Measurements from ENCODE around the gene WDR33.

The WDR33 gene

DNA sequence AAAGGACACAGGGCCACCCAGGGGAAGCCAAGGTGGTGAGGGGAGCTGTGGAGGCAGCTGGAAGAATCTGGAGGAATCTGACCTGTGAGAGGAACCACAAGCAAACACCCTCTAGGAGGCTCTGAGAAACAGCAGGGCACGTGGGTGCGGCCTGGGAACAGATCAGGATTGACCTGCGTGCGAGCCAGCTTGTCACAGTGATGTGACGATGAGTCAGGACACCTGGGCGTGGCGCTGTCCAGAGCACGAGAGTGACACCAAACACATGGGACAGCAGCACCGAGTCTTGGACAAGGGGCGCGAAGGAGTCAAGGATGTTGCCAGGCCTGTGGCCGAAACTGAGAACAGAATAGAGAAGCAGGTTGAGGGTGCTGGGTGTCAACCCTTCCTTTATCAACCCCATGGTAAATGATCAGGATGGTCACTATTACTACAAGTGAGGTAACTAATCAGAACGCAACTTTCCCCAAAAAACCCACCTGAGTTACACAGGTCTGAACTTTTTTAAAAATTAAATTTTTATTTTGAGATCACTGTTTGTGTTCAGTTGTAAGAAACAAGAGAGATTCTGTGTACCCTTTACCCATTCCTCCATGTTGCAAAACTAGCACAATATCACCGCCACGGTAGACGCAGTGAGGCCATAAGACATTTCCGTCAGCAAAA lies 110.3 kb downstream of the WDR33 start:
- in situ Hi-C loops (cut with MboI; ENCODE audit: low sequenced_read_pairs) = no loop called here

GRCh38 chr2:127698553-127699355 lies 112.2 kb downstream of the WDR33 start:
- in situ Hi-C loops (cut with MboI; ENCODE audit: low sequenced_read_pairs) = no loop called here

DNA sequence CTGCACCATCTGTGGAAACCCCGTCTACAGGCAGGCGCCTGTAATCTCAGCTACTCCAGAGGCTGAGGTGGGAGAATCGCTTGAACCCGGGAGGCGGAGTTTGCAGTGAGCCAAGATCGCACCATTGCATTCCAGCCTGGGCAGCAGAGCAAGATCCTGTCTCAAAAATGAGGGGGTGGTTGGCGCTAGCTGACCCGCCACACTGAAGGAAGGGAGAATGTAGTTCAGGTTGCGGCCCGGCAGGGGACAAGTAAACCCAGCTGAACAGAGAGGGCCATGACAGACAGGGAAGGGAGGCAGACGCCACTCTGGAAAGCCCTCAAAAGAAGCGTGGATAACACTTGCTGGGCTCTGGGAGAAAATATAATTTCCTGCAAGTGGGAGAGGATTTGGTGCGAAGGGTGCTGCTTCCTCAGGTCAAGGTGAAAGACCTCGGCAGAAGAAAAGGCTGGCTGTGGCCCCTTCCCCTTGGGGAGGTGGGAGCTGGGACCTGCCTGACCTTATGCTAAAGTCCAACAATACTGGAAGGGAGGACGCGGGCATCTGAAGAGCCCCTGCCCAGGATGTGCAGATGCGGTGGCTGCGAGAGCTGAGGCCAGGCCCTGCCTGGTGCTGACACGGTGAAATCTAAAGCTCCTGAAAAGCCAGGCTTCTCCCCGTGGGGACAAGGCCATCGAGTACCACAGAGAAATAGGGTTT lies 113.3 kb downstream of the WDR33 start:
- in situ Hi-C loops (cut with MboI; ENCODE audit: low sequenced_read_pairs) = no loop called here

DNA sequence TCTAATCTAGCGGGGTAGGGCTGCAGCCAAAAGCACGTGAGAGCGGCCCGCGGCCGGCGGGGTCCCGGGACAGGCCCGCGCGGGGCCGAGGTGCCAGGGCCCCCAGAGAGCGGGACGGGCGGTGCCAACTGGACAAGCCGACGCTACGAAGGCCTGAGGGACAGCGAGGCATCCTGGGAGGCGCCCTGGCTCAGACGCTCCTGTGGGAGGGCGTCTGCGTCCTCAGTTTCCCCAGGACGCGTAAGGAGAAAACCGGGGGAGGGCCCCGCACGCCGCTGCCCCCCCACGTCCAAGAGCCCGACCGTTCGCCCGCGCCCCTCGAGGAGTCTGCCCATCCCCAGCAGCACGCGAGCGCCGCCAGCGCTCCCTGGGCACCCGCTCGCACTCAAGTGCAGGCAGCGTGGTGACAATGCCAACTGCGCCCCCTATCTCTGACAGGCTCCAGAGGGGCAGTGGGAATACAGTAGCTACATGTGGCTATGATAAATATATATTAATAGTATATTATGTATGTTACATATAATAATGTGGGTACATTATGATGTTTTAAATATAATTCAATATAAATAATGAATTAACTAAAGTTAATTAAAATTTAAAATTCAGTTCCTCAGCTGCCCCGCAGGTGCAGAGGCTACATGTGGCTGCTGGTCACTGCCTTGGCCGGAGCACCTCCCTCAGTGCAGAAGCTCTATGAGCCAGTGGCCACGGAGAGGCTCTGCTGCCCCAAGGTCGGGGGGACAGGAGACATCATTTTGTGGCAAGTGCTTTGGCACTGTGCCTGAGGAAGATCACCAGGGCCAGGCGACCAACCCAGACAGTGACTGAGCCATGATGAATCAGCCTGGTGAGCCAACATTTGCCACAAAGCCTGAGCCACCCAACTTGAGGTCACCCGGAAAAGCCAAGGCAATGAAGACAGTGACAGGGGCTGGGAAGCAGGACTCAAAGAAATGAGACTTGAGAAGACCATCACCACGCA lies 115.2 kb downstream of the WDR33 start:
- in situ Hi-C loops (cut with MboI; ENCODE audit: low sequenced_read_pairs) = no loop called here

DNA sequence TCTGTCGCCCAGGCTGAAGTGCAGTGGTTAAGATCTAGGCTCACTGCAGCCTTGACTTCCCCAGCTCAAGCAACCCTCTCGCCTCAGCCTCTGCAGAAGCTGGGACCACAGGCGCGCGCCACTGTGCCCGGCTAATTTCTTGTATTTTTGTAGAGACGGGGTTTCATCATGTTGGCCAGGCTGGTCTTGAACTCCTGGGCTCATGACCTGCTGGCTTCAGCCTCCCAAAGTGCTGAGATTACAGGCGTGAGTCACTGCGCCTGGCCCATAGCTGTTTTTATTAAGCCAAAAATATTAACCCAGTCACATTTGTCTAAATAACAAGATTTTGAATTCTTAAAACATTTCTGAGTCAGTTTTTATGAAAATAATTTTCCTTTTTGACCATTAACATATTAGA lies 116.0 kb downstream of the WDR33 start:
- in situ Hi-C loops (cut with MboI; ENCODE audit: low sequenced_read_pairs) = no loop called here

DNA sequence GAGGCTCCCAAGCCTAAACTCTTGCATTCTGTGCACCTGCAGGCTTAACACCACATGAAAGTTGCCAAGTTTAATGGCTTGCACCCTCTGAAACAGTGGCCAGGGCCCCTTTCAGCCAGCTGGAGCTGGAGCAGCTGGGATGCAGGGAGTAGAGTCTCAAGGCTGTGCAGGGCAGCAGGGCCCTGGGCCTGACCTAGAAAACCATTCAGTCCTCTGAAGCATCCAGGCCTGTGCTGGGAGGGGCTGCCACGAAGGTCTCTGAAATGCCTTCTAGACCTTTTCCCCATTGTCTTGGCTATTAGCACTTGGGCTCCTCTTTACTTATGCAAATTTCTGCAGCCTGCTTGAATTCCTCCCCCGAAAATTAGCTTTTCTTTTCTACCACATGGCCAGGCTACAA lies 120.3 kb downstream of the WDR33 start:
- in situ Hi-C loops (cut with MboI; ENCODE audit: low sequenced_read_pairs) = no loop called here

DNA sequence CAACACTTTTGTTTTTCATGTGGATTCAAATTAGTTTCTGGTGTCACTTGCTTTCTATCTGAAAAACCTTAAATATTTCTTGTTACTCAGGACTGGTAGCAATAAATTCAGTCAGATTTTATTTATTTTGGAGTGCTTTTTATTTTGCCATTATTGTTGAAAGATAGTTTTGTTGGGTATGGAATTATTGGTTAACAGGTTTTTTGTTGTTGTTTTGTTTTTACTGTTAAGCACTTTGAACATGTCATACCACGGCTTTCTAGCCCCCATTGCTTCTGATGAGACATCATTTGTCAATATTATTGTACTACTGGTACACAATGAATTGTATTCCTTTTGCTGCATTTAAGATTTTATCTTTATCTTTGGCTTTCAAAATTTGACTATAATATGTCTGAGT lies 122.6 kb downstream of the WDR33 start:
- in situ Hi-C loops (cut with MboI; ENCODE audit: low sequenced_read_pairs) = no loop called here

DNA sequence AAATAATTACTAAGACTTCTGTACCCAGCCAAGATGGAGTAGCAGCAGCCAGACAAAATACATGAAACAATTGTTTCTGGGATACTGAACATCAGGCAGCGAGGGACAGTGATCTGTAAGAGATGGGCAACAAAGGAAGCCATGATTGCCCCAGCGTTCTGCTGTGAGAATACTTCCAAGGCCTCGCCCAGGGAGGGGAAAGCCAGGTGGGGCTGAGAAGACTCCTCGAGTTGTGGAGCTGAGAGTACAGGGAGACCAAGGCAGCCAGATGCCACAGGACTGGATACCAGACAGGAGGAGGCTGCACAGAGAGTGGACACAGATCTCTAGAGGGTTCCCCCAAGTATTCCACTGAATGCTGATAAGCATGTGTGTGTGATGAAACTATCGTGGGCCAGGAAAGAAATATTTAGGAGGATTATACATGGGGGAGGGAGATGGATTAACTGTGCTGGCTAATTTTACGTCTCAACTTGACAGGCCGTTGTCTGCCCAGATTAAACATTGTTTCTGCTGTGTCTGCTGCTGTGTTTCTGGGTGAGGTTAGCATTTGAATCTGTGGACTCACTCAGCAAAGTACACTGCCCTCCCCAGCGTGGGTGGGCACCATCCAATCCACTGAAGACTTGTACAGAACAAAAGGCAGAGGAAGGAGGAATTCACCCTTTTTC lies 125.4 kb downstream of the WDR33 start:
- in situ Hi-C loops (cut with MboI; ENCODE audit: low sequenced_read_pairs) = no loop called here

DNA sequence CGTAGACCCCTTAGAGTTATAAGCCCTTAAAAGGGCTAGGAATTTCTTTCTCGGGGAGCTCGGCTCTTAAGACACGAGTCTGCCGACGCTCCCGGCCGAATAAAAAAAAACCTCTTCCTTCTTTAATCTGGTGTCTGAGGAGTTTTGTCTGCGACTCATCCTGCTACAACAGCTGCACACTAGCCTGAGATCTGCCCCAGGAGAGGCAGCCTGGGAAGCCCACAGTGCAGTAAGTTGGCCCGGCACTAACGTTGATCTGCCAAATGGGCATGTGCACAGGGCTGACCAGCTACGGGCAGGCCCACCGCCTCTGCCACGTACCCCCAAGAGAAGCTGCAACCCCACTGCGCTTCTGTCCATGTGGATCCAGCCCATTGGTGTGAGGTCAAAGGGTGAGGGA lies 127.2 kb downstream of the WDR33 start:
- in situ Hi-C loops (cut with MboI; ENCODE audit: low sequenced_read_pairs) = no loop called here

DNA sequence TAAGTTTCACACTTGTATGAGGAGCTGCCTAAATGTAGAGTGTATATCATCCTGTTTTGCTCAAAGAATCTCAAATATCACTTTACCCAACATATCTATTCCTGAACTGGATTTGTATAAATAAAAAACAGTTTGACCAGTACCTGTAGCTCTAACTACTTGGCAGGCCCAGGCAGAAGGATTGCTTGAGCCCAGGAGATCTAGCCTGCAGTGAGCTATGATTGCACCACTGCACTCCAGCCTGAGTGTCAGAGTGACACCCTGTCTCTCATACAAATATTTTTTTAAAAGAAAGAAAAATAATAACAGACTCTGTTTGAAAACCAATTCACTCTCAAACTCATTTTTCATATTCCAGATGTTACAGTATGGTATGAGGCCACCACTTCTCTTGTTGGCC lies 127.9 kb downstream of the WDR33 start:
- in situ Hi-C loops (cut with MboI; ENCODE audit: low sequenced_read_pairs) = no loop called here

DNA sequence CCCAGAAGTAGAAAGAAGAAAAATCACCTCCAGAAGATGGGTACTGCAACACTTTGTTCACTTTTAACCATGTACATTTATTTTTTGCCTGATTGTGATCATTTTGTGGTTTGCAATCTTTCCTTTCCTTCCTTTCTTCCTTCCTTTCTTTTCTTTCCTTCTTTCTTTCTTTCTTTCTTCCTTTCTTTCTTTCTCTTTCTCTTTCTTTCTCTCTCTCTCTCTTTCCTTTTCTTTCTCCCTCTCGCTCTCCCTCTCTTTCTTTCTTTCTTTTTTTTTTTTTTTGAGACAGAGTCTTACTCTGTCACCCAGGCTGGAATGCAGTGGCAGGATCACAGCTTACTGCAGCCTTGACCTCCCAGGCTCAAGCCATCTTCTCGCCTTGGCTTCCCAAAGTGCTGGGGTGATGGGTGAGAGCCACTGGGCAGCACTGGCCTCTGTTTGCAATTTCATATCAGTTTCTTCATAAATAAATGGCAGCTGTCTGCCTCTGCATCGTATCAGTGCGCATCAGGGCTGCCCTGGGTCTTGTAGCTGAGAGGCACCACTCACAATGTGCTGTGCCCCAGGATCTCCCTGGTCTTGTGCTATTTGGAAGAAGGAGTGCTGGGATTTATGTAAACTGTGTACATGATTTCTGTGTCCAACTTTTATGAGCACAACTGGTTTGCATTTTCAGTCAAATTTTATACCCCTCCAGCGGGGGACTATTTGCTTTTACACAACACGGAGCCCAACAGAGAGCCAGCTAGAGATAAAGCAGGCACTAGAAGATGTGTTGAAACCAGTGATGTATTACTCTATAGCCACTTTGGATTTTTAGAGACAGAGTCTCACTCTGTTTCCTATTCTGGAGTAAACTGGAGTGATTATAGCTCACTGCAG lies 128.8 kb downstream of the WDR33 start:
- in situ Hi-C loops (cut with MboI; ENCODE audit: low sequenced_read_pairs) = no loop called here

DNA sequence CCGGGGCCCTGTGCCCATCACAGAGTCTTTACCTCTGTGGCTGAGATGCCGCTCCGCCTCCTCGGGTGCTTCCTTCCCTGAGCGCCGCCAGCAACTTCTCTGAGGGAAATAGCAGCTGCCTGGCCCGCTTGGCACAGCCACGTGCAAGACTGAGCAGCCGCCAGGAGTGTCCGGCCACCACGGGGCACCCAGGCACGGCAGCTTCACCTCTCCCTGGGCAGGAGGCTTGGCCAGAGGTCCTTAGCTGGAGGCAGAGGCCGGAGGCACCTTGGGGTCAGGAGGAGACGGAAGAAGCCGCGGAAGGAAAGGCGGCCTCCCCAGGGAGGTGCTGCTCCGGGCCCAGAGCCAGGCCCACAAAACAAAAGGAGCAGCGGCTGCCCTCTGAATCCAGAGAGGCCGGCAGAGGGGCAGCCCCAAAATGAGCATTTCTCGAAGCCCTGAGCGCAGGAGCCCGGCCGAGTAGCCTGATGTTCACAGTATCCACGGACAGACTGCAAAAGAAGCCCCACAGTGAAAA lies 129.6 kb downstream of the WDR33 start:
- in situ Hi-C loops (cut with MboI; ENCODE audit: low sequenced_read_pairs) = no loop called here

GRCh38 chr2:127680706-127681287 lies 130.2 kb downstream of the WDR33 start:
- in situ Hi-C loops (cut with MboI; ENCODE audit: low sequenced_read_pairs) = no loop called here

DNA sequence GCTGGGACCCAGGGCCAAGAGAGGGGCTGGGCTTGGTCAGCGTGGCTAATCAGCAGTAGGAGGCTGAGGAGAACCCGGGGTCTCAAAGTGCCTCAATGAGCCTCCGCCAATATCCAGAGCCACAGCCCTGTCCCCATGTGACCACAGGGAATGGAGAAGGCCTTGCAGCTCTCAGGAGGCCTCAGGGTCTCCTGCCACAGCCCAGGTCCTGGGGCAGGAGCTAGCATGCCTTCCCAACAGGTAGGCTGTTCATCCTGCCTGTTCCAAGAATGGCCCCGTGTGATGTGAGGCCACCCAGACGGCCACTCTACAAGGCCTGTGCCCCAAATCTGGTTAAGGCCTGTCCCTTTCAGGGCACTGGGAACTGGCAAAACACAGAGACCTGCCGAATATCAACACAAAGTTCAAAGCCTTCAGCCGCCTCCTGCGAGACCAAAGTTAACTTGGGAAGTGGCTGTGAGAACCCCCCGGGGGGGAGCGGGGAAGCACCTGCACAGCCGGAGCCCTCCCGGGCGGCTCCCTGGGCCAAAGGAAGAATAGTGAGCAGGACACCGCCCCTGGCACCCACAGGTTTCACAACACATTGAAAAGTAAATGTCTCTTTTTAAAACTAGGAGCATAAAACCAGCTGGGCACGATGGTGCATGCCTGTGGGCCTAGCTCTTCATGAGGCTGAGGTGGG lies 131.2 kb downstream of the WDR33 start:
- in situ Hi-C loops (cut with MboI; ENCODE audit: low sequenced_read_pairs) = no loop called here

- in situ Hi-C loops (cut with MboI; ENCODE audit: low sequenced_read_pairs) = no loop called here
Observed at GRCh38 chr2:127678991-127679390, 132.0 kb downstream of the WDR33 start.

GRCh38 chr2:127678531-127678930 lies 132.4 kb downstream of the WDR33 start:
- in situ Hi-C loops (cut with MboI; ENCODE audit: low sequenced_read_pairs) = no loop called here

- in situ Hi-C loops (cut with MboI; ENCODE audit: low sequenced_read_pairs) = no loop called here
Observed at GRCh38 chr2:127676906-127677305, 134.1 kb downstream of the WDR33 start.

Data from hTERT RPE-1 (cell line).